Heart left ventricle (tissue), 13 donors: ENCODE data around the gene KCTD5.

Source experiments
- POLR2A ChIP-seq, 2 donors: fragments of 450-650 bp; IDR thresholded peaks; one replicate each; pipeline ENCODE4 v1.6.1; 2017; ENCODE audit warnings: antibody characterized with exemption in 2 of 2, mild to moderate bottlenecking in 2 of 2, moderate library complexity in 2 of 2
- TF ChIP-seq, protein P1 (sequence below), 12 donors: fragments of 200-600 bp; sonication (generic) in 4 of 12; IDR thresholded peaks; one replicate each; pipeline versions ENCODE4 v1.5.0 to v1.8.0; 2018 to 2022; ENCODE audit warnings: antibody characterized with exemption in 12 of 12, mild to moderate bottlenecking in 5 of 12
- donor health status: ischemic (EF 13 %, LVEDD 7.1; RV severe dilation, severe dysfunction).
- donor health status: DM: no; HTN: yes; CAD: no.
- donor health status: DM: no; HTN: no; CAD: no.
- donor health status: ischemic (EF 25% LVEDD 6.9; RV normal size, moderate dysfunction).
- donor health status: ischemic (EF 25% LVEDD 5.7; RV mildly dilated, moderate dysfunction).
- donor health status: ischemic (EF 35%, LVEDD 5.7; RV mildly dilated, moderate dysfunction).
- donor health status: nonischemic (EF 11% LVEDD 7.7; RV severe dilation, severe dysfunction).
- donor health status: DM: yes; HTN: yes; CAD: no.
- donor health status: PGD.
- donor health status: ischemic (EF 29% LVEDD 5.4; RV normal size, mild dysfunction).
- donor health status: nonischemic (EF 23%, LVEDD 6.1; RV moderate dilation, normal function).

DNA sequence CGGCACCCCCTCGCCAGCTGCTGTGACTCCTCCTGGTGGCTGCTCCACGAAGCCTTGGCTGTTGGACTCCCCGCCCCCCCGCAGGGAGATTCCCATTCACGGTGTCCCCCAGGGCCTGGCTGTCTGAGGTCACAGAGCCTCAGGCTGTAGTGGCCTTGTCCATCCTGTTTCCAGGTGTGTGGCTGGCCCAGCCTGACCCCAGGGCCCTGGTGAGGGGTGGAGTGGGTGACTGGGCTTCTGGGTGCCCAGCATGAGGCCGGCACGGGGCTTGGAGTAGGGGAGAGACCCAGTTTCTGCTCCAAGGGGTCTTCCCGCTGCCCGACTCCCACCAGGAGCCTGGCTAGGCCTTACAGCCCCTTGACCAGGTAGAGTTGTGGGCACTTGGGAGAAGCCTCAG lies 27.3 kb downstream of the KCTD5 start:
- TF ChIP-seq, protein P1, sequence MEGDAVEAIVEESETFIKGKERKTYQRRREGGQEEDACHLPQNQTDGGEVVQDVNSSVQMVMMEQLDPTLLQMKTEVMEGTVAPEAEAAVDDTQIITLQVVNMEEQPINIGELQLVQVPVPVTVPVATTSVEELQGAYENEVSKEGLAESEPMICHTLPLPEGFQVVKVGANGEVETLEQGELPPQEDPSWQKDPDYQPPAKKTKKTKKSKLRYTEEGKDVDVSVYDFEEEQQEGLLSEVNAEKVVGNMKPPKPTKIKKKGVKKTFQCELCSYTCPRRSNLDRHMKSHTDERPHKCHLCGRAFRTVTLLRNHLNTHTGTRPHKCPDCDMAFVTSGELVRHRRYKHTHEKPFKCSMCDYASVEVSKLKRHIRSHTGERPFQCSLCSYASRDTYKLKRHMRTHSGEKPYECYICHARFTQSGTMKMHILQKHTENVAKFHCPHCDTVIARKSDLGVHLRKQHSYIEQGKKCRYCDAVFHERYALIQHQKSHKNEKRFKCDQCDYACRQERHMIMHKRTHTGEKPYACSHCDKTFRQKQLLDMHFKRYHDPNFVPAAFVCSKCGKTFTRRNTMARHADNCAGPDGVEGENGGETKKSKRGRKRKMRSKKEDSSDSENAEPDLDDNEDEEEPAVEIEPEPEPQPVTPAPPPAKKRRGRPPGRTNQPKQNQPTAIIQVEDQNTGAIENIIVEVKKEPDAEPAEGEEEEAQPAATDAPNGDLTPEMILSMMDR (IDR thresholded peaks at IDR 0.05) = no peak
- no peak for TF ChIP-seq POLR2A (IDR thresholded peaks at IDR 0.05)
